HFFc6 (cell line): ENCODE results near the gene SMAD5. TPM values are rescaled to one million over a fixed set of nuclear protein-coding genes. Genes with fewer than 3 reads are reported as not detected.

Experiments
- DNase-seq: peaks from one replicate; pipeline ENCODE4 v3.0.0-alpha.2; 2018
- H3K27ac Mint-ChIP-seq: 2 replicates; pipeline ENCODE4 v1.8.0; 2020; ENCODE audit warnings: mild to moderate bottlenecking, mixed read lengths
- H3K27me3 Mint-ChIP-seq: 2 replicates; pipeline ENCODE4 v1.8.0; 2021; ENCODE audit warnings: mild to moderate bottlenecking, moderate library complexity, mixed read lengths; ENCODE audit not compliant: insufficient read depth
- H3K36me3 Mint-ChIP-seq: 2 replicates; pipeline ENCODE4 v1.8.0; 2021; ENCODE audit warnings: low read depth, mixed read lengths
- H3K4me1 Mint-ChIP-seq: 2 replicates; pipeline ENCODE4 v1.8.0; 2020; ENCODE audit warnings: low read depth, mixed read lengths
- H3K4me3 Mint-ChIP-seq: 2 replicates; pipeline ENCODE4 v1.8.0; 2020; ENCODE audit warnings: mild to moderate bottlenecking, moderate library complexity, mixed read lengths
- H3K9me3 Mint-ChIP-seq: 2 replicates; pipeline ENCODE4 v1.8.0; 2020; ENCODE audit warnings: mild to moderate bottlenecking, mixed read lengths
- total RNA-seq, 6 experiments: library from RNA; stranded (reverse); fragmentation: NEBNext Ultra II Directional; extraction: Animal tissue kit (Norgen Biotek cat#: 25700); gene quantifications; 2 replicates in 1 of 6; 3 replicates in 5 of 6; pipeline ENCODE4 v1.2.3, GENCODE V29; 2021
- TF ChIP-seq, protein P1 (sequence below): fragments of 200-600 bp; sonication (generic); IDR thresholded peaks from 2 replicates; pipeline ENCODE4 v1.5.0; 2021; ENCODE audit warnings: antibody characterized with exemption, mild to moderate bottlenecking

The SMAD5 gene
- total RNA-seq, 6 experiments from 2014 or later: 54.9 to 66.9 (median 62.6) TPM

DNA sequence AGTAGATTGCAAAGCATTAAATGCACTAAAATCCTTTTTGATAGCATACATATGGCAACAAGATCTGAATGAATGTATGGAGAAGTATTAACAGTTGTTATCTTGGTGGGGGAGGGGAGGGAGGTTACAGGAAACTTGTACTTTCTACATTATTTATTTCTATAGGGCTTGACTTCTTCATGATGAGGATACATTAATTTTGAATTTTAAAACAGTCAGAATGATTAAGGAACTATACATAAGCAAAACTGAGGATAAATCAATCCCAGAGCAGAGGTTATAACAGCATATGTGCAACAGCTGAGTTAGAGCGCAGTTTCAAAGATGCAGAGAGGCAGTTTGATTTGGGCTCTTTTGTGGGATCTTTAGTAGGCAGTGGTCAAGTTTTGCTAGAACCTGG is 23.9 kb upstream of the SMAD5 start:
- H3K27ac Mint-ChIP-seq: no peak overlapping the region
- no peaks in the 10 kb centered on the region for H3K9me3 Mint-ChIP-seq
- TF ChIP-seq, protein P1, sequence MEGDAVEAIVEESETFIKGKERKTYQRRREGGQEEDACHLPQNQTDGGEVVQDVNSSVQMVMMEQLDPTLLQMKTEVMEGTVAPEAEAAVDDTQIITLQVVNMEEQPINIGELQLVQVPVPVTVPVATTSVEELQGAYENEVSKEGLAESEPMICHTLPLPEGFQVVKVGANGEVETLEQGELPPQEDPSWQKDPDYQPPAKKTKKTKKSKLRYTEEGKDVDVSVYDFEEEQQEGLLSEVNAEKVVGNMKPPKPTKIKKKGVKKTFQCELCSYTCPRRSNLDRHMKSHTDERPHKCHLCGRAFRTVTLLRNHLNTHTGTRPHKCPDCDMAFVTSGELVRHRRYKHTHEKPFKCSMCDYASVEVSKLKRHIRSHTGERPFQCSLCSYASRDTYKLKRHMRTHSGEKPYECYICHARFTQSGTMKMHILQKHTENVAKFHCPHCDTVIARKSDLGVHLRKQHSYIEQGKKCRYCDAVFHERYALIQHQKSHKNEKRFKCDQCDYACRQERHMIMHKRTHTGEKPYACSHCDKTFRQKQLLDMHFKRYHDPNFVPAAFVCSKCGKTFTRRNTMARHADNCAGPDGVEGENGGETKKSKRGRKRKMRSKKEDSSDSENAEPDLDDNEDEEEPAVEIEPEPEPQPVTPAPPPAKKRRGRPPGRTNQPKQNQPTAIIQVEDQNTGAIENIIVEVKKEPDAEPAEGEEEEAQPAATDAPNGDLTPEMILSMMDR: no peak
- peaks cover 14% of the 10 kb centered on the region for H3K27me3 Mint-ChIP-seq
- no peak overlapping the region for H3K4me3 Mint-ChIP-seq
- no peak for DNase-seq
- no peaks in the 10 kb centered on the region for H3K36me3 Mint-ChIP-seq
- H3K4me1 Mint-ChIP-seq: no peaks in the 10 kb centered on the region

DNA sequence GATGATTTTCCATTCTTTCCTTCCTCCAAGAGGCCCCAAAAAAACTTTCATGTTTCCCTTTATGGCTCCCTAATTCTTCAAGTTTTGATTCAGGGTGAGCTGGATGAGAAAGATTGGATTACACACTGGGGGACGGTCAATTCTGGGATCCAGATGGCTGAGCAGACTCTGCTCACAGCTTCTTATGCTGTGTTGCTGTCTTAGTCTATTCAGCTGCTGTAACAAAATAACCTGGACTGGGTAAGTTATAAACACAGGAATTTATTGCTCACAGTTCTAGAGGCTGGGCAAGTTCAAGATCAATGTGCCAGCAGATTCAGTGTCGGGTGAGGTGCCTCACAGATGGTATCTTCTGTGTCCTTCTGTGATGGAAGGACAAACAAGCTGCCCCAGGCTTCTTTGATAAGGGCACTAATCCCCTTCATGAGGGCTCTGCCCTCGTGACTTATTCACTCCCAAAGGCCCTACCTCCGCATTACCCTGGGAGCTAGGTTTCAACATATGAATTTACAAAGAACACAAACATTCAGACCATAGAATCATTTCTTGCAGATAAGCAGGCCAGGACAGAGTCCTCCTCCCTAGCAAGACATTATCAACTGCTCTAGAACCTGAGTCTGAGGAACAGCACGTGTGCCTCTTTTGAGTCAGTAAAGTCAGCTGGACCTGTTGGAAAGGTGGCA is 23.1 kb upstream of the SMAD5 start:
- no peaks in the 10 kb centered on the region for H3K36me3 Mint-ChIP-seq
- DNase-seq: no peak
- no peaks in the 10 kb centered on the region for H3K4me1 Mint-ChIP-seq
- TF ChIP-seq, protein P1: no peak
- H3K4me3 Mint-ChIP-seq: no peak overlapping the region
- H3K9me3 Mint-ChIP-seq: no peaks in the 10 kb centered on the region
- H3K27ac Mint-ChIP-seq: no peak overlapping the region
- peaks cover 14% of the 10 kb centered on the region for H3K27me3 Mint-ChIP-seq

DNA sequence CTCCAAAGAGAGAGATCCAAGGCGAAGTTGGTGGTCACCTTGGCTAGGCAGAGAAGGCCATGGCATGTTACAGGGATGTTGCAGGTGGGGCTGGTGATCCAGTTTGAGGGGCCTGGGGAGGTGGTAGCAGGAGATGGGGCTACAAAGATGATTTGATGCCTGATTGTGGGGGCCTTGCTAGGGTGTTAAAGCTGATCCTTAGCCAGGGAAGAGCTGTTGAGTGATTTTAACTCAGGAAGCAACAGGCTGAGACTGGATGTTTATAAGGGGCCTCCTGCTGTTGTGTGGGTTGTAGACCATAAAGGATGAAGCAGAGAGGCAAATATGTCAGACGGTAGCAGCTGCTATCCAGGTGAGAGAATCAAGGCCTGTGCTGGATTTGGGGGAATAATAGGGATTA is 19.0 kb upstream of the SMAD5 start:
- Mint-ChIP-seq H3K36me3 (no peaks in the 10 kb centered on the region), H3K9me3 (no peaks in the 10 kb centered on the region), H3K27ac (no peak overlapping the region), H3K27me3 (peaks cover 19% of the 10 kb centered on the region), H3K4me1 (no peaks in the 10 kb centered on the region), H3K4me3 (no peak overlapping the region)
- no peak for DNase-seq
- TF ChIP-seq, protein P1: no peak

DNA sequence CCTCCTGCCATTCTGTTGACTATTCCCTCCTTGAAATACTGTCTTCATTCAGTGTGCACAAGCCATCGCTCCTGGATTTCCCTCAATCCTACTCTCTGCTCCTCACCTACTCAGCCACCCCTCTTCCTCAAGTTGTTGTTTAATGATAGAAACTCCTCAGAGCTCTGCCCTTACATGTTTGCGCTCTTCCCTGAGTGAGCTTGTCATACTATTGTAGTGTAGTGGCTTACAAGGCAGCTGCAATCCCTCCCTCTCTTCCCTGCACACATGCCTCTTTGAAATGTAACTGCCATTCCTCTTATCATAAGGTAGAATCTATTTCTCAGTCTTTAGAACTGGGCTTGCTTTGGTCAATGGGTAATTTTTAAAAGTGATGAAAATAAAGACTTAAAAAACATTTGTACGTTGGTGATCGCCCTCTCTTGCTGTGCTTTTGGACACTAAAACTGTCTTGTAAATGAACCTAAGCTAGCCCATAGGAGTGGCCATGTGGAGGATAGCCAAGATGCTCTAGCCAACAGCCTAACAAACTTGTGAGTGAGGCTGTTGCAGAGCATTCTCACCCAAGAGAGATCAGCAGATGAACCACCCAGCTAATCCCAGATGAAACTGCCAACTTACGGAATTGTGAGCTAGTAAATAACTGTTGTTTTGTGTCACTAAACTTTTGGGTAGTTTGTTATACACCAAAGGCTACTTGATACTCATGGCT is 18.1 kb upstream of the SMAD5 start:
- Mint-ChIP-seq H3K36me3 (no peaks in the 10 kb centered on the region), H3K27ac (no peak overlapping the region), H3K9me3 (no peaks in the 10 kb centered on the region), H3K4me3 (no peak overlapping the region), H3K27me3 (peaks cover 22% of the 10 kb centered on the region), H3K4me1 (no peaks in the 10 kb centered on the region)
- TF ChIP-seq, protein P1: no peak
- DNase-seq: no peak

DNA sequence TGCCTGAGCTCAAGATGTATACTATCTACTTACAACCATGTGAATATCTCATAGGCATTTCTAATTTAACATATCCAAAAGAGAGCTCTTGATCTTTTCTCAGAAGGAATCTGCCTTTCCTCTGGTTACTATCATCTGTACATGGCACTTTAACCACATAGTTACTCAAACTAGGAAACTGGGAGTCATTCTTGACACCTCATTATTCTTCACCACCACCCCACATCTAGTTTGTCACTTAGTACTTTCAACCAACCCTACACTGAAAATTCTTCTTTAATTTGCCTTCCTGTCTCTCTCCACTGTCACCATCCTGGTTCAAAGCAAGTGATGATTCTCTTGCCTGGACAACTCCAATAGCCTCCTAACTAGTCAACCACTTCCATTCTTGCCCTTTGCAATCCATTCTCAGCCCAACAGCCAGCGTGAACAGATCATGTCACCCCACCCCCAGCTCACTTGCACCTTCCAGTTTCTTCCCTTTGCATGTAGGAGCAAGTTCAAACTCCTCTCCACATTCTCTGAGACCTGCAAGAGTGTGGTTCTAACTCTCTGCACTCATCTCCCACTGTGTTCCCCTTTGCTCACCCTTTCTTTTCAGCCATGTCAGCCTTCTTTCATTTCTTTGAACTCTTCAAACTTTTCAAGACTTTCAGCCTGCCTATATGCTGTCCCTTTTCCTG is 17.3 kb upstream of the SMAD5 start:
- Mint-ChIP-seq H3K27ac (no peak overlapping the region), H3K4me1 (no peaks in the 10 kb centered on the region), H3K36me3 (no peaks in the 10 kb centered on the region), H3K9me3 (no peaks in the 10 kb centered on the region), H3K4me3 (no peak overlapping the region), H3K27me3 (peaks cover 20% of the 10 kb centered on the region)
- DNase-seq: no peak
- TF ChIP-seq, protein P1: no peak
